Liver (tissue), 9 donors: ENCODE results near the gene OSBPL1A. TPM values are rescaled to one million over a fixed set of nuclear protein-coding genes. Genes with fewer than 3 reads are reported as not detected.

Experiments used
- DNase-seq: peaks from one replicate; pipeline ENCODE4 v3.0.0-alpha.2; 2017; ENCODE audit warnings: low spot score
- H3K27ac ChIP-seq, 2 donors: one replicate each; pipeline ENCODE4 v1.7.0; 2013; ENCODE audit warnings: inconsistent platforms in 2 of 2, low read length in 2 of 2, control low read depth in 1 of 2, low read depth in 1 of 2, mild to moderate bottlenecking in 1 of 2
- H3K27me3 ChIP-seq, 4 donors: one replicate each; pipeline versions ENCODE4 v1.6.1 to v1.7.0; 2013; ENCODE audit warnings: low read length in 3 of 4, inconsistent platforms in 1 of 4, mild to moderate bottlenecking in 1 of 4, moderate library complexity in 1 of 4; ENCODE audit not compliant: control insufficient read depth in 4 of 4, insufficient read depth in 4 of 4
- H3K36me3 ChIP-seq, 4 donors: one replicate each; pipeline versions ENCODE4 v1.6.1 to v1.7.0; 2013; ENCODE audit warnings: low read length in 3 of 4, mild to moderate bottlenecking in 3 of 4, low read depth in 1 of 4, moderate library complexity in 1 of 4; ENCODE audit not compliant: control insufficient read depth in 4 of 4, insufficient read depth in 3 of 4
- H3K4me1 ChIP-seq, 4 donors: one replicate each; pipeline versions ENCODE4 v1.6.1 to v1.7.0; 2013; ENCODE audit warnings: low read length in 3 of 4, mild to moderate bottlenecking in 3 of 4, moderate library complexity in 1 of 4; ENCODE audit not compliant: control insufficient read depth in 4 of 4, insufficient read depth in 4 of 4
- H3K4me3 ChIP-seq, 3 donors: one replicate each; pipeline versions ENCODE4 v1.6.1 to v1.7.0; 2013; ENCODE audit warnings: low read length in 3 of 3, control low read depth in 1 of 3, low read depth in 1 of 3, mild to moderate bottlenecking in 1 of 3
- H3K9ac ChIP-seq, 2 donors: one replicate each; pipeline ENCODE4 v1.7.0; 2013; ENCODE audit warnings: low read length in 2 of 2, mild to moderate bottlenecking in 2 of 2, moderate library complexity in 2 of 2, control low read depth in 1 of 2, low read depth in 1 of 2
- H3K9me3 ChIP-seq, 4 donors: one replicate each; pipeline versions ENCODE4 v1.6.1 to v1.7.0; 2013; ENCODE audit warnings: low read length in 3 of 4; ENCODE audit not compliant: control insufficient read depth in 4 of 4
- ATF3 ChIP-seq: IDR thresholded peaks from 2 replicates; pipeline ENCODE4 v1.6.1; 2016; ENCODE audit warnings: antibody characterized with exemption
- EGR1 ChIP-seq, 2 donors: IDR thresholded peaks; 2 replicates each; pipeline ENCODE4 v1.6.1; 2016 to 2018; ENCODE audit warnings: antibody characterized with exemption in 2 of 2, low read depth in 2 of 2
- FOXA1 ChIP-seq: IDR thresholded peaks from 2 replicates; pipeline ENCODE4 v1.6.1; 2016; ENCODE audit warnings: antibody characterized with exemption
- FOXA2 ChIP-seq: IDR thresholded peaks from 2 replicates; pipeline ENCODE4 v1.6.1; 2016; ENCODE audit warnings: antibody characterized with exemption
- GABPA ChIP-seq, 2 donors: IDR thresholded peaks in 1 of 2; conservative IDR thresholded peaks in 1 of 2; 2 replicates each; pipeline ENCODE4 v1.6.1; 2016; ENCODE audit warnings: antibody characterized with exemption in 2 of 2, mild to moderate bottlenecking in 1 of 2, moderate library complexity in 1 of 2
- HNF4A ChIP-seq, 2 donors: conservative IDR thresholded peaks; 2 replicates each; pipeline ENCODE4 v1.6.1; 2016; ENCODE audit warnings: antibody characterized with exemption in 2 of 2, mild to moderate bottlenecking in 2 of 2
- HNF4G ChIP-seq: IDR thresholded peaks from 2 replicates; pipeline ENCODE4 v1.6.1; 2016; ENCODE audit warnings: antibody characterized with exemption
- JUND ChIP-seq, 2 donors: IDR thresholded peaks; 2 replicates each; pipeline ENCODE4 v1.6.1; 2016; ENCODE audit warnings: antibody characterized with exemption in 2 of 2
- NR2F2 ChIP-seq: IDR thresholded peaks from 2 replicates; pipeline ENCODE4 v1.6.1; 2016; ENCODE audit warnings: antibody characterized with exemption
- RAD21 ChIP-seq, 2 donors: IDR thresholded peaks; 2 replicates each; pipeline ENCODE4 v1.6.1; 2016; ENCODE audit warnings: antibody characterized with exemption in 2 of 2, mild to moderate bottlenecking in 2 of 2
- SP1 ChIP-seq: IDR thresholded peaks from 2 replicates; pipeline ENCODE4 v1.6.1; 2018; ENCODE audit warnings: antibody characterized with exemption, mild to moderate bottlenecking
- TAF1 ChIP-seq: conservative IDR thresholded peaks from 2 replicates; pipeline ENCODE4 v1.6.1; 2016; ENCODE audit warnings: antibody characterized with exemption, mild to moderate bottlenecking
- WGBS: extraction: QIAGEN DNeasy Blood & Tissue Kit; methylation state at CpG from one replicate; pipeline ENCODE4 v1.1.7; 2013; 5-methylcytosine and 5-hydroxymethylcytosine counted together
- polyA plus RNA-seq, 2 donors: library from polyadenylated mRNA; stranded (reverse) in 1 of 2; unstranded in 1 of 2; fragments of 200-250 nt in 1 of 2; fragments of >200 nt in 1 of 2; fragmentation: Nextera tagmentation in 1 of 2; extraction: Ambion mirVana in 1 of 2; gene quantifications; one replicate each; pipeline versions ENCODE4 v1.2.1 to v1.2.3, GENCODE V29; 2013 to 2015
- total RNA-seq, 2 donors: library from RNA; depleted of rRNA; stranded (reverse); fragments of >200 nt; gene quantifications; one replicate each; pipeline ENCODE4 v1.2.3, GENCODE V29; 2014
- TF ChIP-seq, protein P1 (sequence below): IDR thresholded peaks from 2 replicates; pipeline ENCODE4 v1.6.1; 2016; ENCODE audit warnings: antibody characterized with exemption
- TF ChIP-seq, protein P2 (sequence below): fragments of 150-350 bp; IDR thresholded peaks from 2 replicates; pipeline ENCODE4 v1.5.1; 2017; ENCODE audit warnings: improper control_type of control experiment, low read depth, low read length; ENCODE audit not compliant: missing input control
- TF ChIP-seq, protein P3 (sequence below): IDR thresholded peaks from 2 replicates; pipeline ENCODE4 v1.6.1; 2016; ENCODE audit warnings: antibody characterized with exemption
- donor health status: healthy.
- donor health status: healthy.
- donor health status: healthy.
- donor health status: healthy.
- donor health status: healthy.

OSBPL1A gene
- total and polyA plus RNA-seq, 4 donors, result 5.4 to 12.6 (median 8.9) TPM

DNA sequence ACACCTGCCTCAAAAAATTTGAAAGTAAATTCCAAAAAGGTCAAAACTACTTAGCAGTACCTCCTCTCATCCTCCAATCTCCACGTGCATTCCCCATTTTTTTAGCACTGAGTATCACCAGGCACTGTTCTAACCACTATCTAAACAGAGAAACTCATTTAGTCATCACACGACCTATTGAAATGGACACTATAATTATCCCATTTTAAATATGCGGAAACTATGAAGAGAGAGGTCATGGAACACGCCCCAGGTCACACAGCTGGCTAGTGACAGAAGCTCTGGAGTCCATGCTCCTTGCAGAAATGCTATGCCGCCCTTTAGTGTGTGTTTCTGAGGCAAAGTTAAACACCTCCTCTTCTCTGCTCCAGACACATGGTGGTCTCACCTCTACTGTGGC, 159.2 kb downstream of the OSBPL1A start:
- no peak for DNase-seq
- WGBS, result 63% methylated on average over 5 of the region's 5 CpGs

GRCh38 chr18:24234850-24235418, 162.7 kb downstream of the OSBPL1A start:
- H3K36me3 ChIP-seq, result peaks cover 0 to 4% (median 0%) of the 10 kb centered on the region in 4 donors
- H3K4me3 ChIP-seq, result no peak overlapping the region
- peaks cover 3 to 18% (median 11%) of the 10 kb centered on the region in 4 donors for H3K4me1 ChIP-seq
- no peak for TF ChIP-seq HNF4A (conservative IDR thresholded peaks at IDR 0.05)
- no peak for TF ChIP-seq NR2F2
- H3K27me3 ChIP-seq, result no peaks in the 10 kb centered on the region
- no peaks in the 10 kb centered on the region for H3K9me3 ChIP-seq
- H3K27ac ChIP-seq, result no peak overlapping the region
- no peak overlapping the region for H3K9ac ChIP-seq
- DNase-seq, result no peak
- WGBS, result 98% methylated on average over 7 of the region's 7 CpGs

More for the DNA sequence above, 159.2 kb downstream of the OSBPL1A start:
- no peak overlapping the region for H3K9ac ChIP-seq
- no peaks in the 10 kb centered on the region for H3K4me1 ChIP-seq
- H3K36me3 ChIP-seq, result peaks cover 0 to 4% (median 0%) of the 10 kb centered on the region in 4 donors
- TF ChIP-seq FOXA2 (no peak), GABPA (IDR thresholded peaks at IDR 0.05 in 1 of 2, conservative IDR thresholded peaks at IDR 0.05 in 1 of 2) (no peak)
- TF ChIP-seq, protein P1, sequence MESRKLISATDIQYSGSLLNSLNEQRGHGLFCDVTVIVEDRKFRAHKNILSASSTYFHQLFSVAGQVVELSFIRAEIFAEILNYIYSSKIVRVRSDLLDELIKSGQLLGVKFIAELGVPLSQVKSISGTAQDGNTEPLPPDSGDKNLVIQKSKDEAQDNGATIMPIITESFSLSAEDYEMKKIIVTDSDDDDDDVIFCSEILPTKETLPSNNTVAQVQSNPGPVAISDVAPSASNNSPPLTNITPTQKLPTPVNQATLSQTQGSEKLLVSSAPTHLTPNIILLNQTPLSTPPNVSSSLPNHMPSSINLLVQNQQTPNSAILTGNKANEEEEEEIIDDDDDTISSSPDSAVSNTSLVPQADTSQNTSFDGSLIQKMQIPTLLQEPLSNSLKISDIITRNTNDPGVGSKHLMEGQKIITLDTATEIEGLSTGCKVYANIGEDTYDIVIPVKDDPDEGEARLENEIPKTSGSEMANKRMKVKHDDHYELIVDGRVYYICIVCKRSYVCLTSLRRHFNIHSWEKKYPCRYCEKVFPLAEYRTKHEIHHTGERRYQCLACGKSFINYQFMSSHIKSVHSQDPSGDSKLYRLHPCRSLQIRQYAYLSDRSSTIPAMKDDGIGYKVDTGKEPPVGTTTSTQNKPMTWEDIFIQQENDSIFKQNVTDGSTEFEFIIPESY, result no peak
- H3K9me3 ChIP-seq, result no peaks in the 10 kb centered on the region
- no peaks in the 10 kb centered on the region for H3K27me3 ChIP-seq
- no peak overlapping the region for H3K4me3 ChIP-seq
- no peak overlapping the region for H3K27ac ChIP-seq

DNA sequence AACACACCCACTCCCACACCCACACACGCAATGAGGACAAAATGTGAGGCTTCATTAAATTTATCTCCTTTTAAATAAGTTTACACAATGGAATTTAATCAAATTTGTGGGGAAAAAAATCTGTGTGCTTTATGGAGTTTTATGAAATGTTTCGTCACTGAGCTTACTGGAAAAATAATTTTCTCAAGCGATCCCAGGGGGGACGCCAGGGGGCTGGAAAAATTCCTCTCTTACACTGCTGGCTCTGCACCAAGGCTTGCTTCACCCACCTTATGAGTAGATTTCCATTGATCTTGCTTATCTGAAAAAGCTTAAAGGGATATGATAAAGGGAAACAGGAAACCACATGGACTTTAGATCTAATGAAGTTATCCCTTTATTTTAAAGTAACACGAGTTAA, 163.3 kb downstream of the OSBPL1A start:
- H3K27me3 ChIP-seq, result no peaks in the 10 kb centered on the region
- no peak overlapping the region for H3K27ac ChIP-seq
- peaks cover 0 to 4% (median 0%) of the 10 kb centered on the region in 4 donors for H3K36me3 ChIP-seq
- H3K9me3 ChIP-seq, result no peaks in the 10 kb centered on the region
- H3K4me3 ChIP-seq, result no peak overlapping the region
- WGBS, result 89% methylated on average over 5 of the region's 5 CpGs
- DNase-seq, result no peak
- H3K9ac ChIP-seq, result no peak overlapping the region
- no peak for TF ChIP-seq FOXA1
- TF ChIP-seq TAF1, result no peak
- TF ChIP-seq HNF4A (conservative IDR thresholded peaks at IDR 0.05), result peak in 1 of 2 donors; percentile 28
- H3K4me1 ChIP-seq, result peaks cover 3 to 18% (median 11%) of the 10 kb centered on the region in 4 donors

GRCh38 chr18:24232800-24233199, 164.8 kb downstream of the OSBPL1A start:
- no peaks in the 10 kb centered on the region for H3K36me3 ChIP-seq
- no peak overlapping the region for H3K9ac ChIP-seq
- H3K4me1 ChIP-seq, result peaks cover 3 to 18% (median 11%) of the 10 kb centered on the region in 4 donors
- WGBS, result 97% methylated on average over 5 of the region's 5 CpGs
- H3K27me3 ChIP-seq, result no peaks in the 10 kb centered on the region
- H3K4me3 ChIP-seq, result no peak overlapping the region
- no peak for DNase-seq
- H3K9me3 ChIP-seq, result no peaks in the 10 kb centered on the region
- no peak overlapping the region for H3K27ac ChIP-seq
- TF ChIP-seq FOXA2 (no peak), GABPA (IDR thresholded peaks at IDR 0.05 in 1 of 2, conservative IDR thresholded peaks at IDR 0.05 in 1 of 2) (no peak), FOXA1 (no peak), NR2F2 (no peak), EGR1 (IDR thresholded peaks at IDR 0.05; ENCODE audit: low read depth in 2 of 2) (no peak), SP1 (no peak), HNF4G (no peak), JUND (IDR thresholded peaks at IDR 0.05) (no peak), RAD21 (IDR thresholded peaks at IDR 0.05) (no peak), ATF3 (no peak), HNF4A (conservative IDR thresholded peaks at IDR 0.05) (no peak)
- TF ChIP-seq, protein P2, sequence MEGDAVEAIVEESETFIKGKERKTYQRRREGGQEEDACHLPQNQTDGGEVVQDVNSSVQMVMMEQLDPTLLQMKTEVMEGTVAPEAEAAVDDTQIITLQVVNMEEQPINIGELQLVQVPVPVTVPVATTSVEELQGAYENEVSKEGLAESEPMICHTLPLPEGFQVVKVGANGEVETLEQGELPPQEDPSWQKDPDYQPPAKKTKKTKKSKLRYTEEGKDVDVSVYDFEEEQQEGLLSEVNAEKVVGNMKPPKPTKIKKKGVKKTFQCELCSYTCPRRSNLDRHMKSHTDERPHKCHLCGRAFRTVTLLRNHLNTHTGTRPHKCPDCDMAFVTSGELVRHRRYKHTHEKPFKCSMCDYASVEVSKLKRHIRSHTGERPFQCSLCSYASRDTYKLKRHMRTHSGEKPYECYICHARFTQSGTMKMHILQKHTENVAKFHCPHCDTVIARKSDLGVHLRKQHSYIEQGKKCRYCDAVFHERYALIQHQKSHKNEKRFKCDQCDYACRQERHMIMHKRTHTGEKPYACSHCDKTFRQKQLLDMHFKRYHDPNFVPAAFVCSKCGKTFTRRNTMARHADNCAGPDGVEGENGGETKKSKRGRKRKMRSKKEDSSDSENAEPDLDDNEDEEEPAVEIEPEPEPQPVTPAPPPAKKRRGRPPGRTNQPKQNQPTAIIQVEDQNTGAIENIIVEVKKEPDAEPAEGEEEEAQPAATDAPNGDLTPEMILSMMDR, result no peak
- TF ChIP-seq, protein P3, sequence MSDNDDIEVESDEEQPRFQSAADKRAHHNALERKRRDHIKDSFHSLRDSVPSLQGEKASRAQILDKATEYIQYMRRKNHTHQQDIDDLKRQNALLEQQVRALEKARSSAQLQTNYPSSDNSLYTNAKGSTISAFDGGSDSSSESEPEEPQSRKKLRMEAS, result no peak
- TF ChIP-seq, protein P1, result no peak
